HL-60/S4 treated with phorbol 12-myristate 13-acetate at 8.2 ng/mL for 4 days and 3 days (cell line): ENCODE data around the gene INO80.
"Not testable (repeated sequence)": the region's sequence is repeated elsewhere in the genome, so short reads cannot be mapped to it uniquely, and the experiment has no call there.

Experiments used
- in situ Hi-C: fragments of 300-500 bp; cut with MboI; formaldehyde crosslinking; loops from 2 replicates; pipeline ENCODE4 v1.15.0; 2022; ENCODE audit warnings: low sequenced_read_pairs

INO80 gene

GRCh38 chr15:40968290-40969085 is 147.6 kb downstream of the INO80 start:
- in situ Hi-C loops, result no loop called here

- in situ Hi-C loops, result no loop called here
Measured at GRCh38 chr15:40964634-40965033, 151.4 kb downstream of the INO80 start.

GRCh38 chr15:40964006-40964405 is 152.1 kb downstream of the INO80 start:
- in situ Hi-C loops, result no loop called here

GRCh38 chr15:40963201-40963600 is 152.9 kb downstream of the INO80 start:
- in situ Hi-C loops, result no loop called here

- in situ Hi-C loops, result not testable (repeated sequence)
Measured at GRCh38 chr15:40962317-40962716, 153.8 kb downstream of the INO80 start.

- in situ Hi-C loops, result not testable (repeated sequence)
Measured at GRCh38 chr15:40961740-40962139, 154.3 kb downstream of the INO80 start.

GRCh38 chr15:40960925-40961324 is 155.2 kb downstream of the INO80 start:
- in situ Hi-C loops, result no loop called here

GRCh38 chr15:40960151-40960885 is 155.8 kb downstream of the INO80 start:
- in situ Hi-C loops, result no loop called here

- in situ Hi-C loops, result no loop called here
Measured at GRCh38 chr15:40959331-40960141, 156.5 kb downstream of the INO80 start.

- in situ Hi-C loops, result no loop called here
Measured at GRCh38 chr15:40958723-40959122, 157.4 kb downstream of the INO80 start.

- in situ Hi-C loops, result no loop called here
Measured at GRCh38 chr15:40958146-40958545, 157.9 kb downstream of the INO80 start.

- in situ Hi-C loops, result no loop called here
Measured at GRCh38 chr15:40957581-40958051, 158.5 kb downstream of the INO80 start.

GRCh38 chr15:40957041-40957555 is 159.0 kb downstream of the INO80 start:
- in situ Hi-C loops, result no loop called here

- in situ Hi-C loops, result no loop called here
Measured at GRCh38 chr15:40956541-40956982, 159.5 kb downstream of the INO80 start.

- in situ Hi-C loops, result no loop called here
Measured at GRCh38 chr15:40955930-40956540, 160.0 kb downstream of the INO80 start.

GRCh38 chr15:40955141-40955903 is 160.8 kb downstream of the INO80 start:
- in situ Hi-C loops, result no loop called here

GRCh38 chr15:40954158-40954848 is 161.8 kb downstream of the INO80 start:
- in situ Hi-C loops, result not testable (repeated sequence)

GRCh38 chr15:40953713-40954074 is 162.4 kb downstream of the INO80 start:
- in situ Hi-C loops, result no loop called here
